HG03378 (cell line): ENCODE measurements around the gene BCL2.

Source experiments
- ATAC-seq: cut with Tn5 transposase; IDR thresholded peaks from one replicate; pipeline ENCODE4 v1.9.1; 2021; ENCODE audit warnings: mild to moderate bottlenecking, moderate library complexity; ENCODE audit not compliant: unreplicated experiment

Gene BCL2

DNA sequence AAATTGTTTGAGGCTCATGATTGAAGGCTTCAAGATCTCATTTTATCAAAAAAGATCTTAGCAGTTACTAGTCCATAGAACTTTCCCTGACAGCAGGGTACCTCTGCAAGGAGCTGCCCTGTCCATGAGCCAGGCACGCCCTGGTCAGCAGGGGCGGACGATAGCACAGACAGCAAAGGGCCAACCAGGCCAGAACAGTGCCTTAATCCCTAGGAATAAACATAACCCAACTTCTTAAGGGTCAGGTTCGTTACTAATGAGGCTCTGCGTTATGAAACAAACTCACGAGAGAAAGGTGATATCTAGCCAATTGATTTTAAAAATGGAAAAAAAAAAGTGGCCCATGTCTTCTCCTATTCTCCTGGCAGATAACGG lies 59.2 kb downstream of the BCL2 start:
- no peak for ATAC-seq

DNA sequence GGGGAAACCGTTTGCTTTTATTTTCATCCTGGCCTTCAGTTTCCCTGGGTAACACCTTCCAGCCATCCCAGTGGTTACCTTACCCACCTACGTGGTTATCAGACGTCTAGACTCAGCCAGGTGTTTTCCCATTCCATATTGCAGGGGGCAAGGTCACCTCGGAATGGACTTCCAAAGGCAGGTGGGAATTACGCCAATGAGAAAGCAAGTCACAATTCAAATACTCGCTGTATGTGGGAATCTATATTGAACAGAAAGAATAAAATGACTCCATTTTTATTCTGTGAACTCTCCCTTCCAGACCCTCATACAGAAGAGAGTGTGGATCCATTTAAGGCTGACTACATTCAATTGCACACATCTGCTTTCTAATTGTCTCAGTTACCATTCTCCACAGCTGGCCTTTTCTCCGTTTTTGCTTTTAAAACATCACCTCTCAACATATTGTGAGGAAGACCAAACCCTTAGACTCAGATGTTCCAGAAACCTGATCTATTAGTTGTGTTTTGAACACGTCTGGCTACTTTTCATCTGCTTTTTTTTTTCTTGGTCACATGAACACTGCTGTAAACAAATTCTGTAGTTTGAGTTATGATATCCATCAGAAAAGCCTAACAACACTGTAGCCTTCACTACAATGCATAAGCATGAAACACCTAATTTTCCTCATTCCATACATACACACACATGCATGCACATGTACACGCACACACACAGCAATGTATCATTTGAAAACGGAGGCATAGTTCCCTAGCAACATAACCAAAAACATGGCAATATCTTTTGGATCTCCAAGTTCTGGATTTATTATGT lies 59.8 kb downstream of the BCL2 start:
- ATAC-seq: no peak

DNA sequence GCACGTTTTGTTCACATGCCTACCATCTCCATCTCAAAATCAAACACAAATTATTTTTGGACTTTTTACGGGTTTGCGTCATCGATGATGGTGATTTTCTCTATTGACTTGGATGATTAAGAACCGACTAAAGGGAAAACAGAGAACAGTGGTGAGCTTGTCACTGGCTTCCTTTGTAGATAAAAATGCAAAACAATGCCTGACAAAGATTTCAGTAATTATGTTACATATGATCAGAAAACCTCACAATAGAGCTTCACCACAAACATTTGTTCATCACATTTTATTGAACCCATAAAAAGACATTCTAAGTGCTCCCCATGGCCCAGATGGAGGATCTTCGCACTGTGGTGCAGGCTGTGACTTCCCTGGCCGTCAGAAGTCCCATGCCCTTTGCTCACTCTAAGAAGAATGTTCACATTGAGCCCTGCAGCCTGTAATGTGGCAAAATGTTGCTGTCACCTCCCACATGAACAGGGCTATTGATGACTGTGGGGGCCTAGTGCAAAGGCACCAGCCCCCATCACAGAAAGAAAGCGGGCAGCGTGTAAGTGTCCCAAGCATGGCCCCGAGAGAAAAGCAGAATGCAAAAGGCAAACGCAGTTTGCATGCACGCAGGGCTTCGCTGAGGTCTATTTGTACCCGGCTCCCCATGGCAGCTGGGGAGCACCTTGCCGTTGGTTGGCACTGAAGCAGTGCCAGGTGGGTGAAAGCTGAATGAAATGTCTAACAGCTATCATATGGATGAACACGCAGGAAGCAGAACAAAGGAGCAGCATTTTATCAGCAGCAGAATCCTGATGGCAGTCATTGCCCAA lies 60.6 kb downstream of the BCL2 start:
- no peak for ATAC-seq

DNA sequence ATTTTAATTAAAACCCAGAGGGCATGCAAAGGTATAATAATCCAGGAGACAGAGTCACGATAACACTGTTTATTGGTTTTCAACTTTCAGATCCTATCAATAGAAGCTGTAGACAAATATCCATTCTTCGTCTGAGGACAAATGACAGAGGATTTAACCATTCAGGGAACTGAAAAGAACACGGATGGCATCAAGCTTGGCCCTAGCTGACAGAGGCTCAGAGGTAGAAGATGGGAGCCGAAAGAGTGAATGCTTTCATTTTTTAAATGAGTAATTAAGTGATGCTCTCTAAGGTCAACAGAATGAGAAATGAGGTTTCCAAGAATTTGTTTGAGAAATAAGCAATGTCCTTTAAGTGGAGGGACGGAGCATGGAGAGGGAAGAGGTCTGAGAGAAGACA lies 62.1 kb downstream of the BCL2 start:
- no peak for ATAC-seq

GRCh38 chr18:63255435-63255834 lies 64.1 kb downstream of the BCL2 start:
- ATAC-seq: peak; percentile 80

- ATAC-seq: peak; percentile 18
These were observed 64.7 kb downstream of the BCL2 start for GRCh38 chr18:63254716-63255399.

GRCh38 chr18:63253428-63254372 lies 65.9 kb downstream of the BCL2 start:
- ATAC-seq: no peak

DNA sequence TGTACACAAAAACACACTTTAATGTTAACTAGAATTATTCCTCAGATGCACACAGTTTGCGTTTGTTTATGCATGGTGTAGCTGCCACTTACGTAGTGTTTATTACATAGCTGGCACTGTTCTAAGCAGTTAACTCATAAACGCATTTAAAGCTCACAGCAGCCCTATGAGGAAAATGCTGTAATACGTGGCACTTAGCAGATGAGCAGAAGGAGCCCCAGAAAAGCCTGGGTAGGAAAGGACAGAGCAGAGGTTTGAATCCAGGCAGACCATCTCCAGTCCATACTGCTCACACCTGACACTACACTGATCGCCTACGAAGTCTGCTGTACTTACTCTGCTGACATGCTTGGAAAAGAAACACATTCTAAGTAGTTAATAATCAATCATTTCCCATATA lies 66.6 kb downstream of the BCL2 start:
- ATAC-seq: no peak

- no peak for ATAC-seq
These were observed 69.8 kb downstream of the BCL2 start for GRCh38 chr18:63249771-63250170.

- no peak for ATAC-seq
These were observed 71.6 kb downstream of the BCL2 start for GRCh38 chr18:63247926-63248325.

DNA sequence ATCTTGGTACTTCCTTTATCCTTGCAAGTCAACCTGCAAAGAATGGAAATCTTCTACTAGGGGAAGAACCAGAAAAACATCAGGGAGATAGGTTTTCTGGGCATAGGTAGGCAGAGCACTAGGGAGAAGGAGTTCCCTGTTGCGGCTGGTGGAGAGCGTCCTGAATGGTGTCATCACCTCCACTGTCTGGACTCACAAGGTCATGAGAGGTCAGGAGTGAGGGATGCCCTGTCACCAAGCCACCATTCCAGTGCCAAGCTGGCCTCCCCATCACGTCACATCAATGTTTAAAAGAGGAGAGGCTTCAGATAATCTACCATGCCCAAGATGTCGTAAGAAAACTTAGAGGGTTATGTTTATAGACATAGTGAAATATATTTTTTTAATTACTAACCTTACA lies 72.1 kb downstream of the BCL2 start:
- no peak for ATAC-seq

GRCh38 chr18:63245600-63245999 lies 74.0 kb downstream of the BCL2 start:
- ATAC-seq: no peak

- ATAC-seq: no peak
These were observed 75.0 kb downstream of the BCL2 start for GRCh38 chr18:63244607-63245006.

GRCh38 chr18:63241760-63242159 lies 77.8 kb downstream of the BCL2 start:
- ATAC-seq: no peak

GRCh38 chr18:63241317-63241712 lies 78.3 kb downstream of the BCL2 start:
- ATAC-seq: no peak

DNA sequence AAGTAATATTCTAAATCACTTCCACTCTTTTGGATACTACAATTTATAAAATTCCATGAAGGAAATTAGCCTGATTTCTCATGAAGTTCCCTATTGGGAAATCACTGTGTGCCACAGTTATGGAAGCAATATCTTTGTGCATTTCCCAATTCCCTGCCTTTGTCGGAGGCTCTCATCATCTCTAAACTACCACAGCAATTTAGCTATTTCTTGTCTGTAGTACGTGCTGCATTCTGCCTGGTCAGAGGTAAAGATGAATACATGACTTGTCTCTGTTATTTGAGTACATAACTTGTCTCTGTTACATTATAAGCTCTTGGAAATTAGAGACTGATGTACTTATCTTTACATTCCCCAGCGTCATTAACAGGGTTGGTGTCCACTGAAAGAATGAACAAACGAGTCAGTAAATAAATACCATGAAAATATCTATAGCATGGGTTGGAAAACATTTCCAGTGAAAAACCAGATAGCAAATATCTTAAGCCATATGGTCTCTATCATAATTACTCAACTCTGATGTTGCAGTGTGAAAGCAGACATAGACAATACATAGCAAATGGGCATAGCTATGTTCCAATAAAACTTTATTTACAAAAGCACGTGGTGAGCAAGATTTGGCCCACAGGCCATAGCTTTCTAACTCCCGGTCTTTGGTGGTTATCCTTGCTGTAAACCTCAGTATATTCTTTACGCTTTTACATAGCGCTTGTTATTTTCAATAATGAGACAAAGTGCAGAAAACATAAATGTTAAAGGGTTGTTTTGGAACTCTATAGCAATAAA lies 78.8 kb downstream of the BCL2 start:
- ATAC-seq: no peak

DNA sequence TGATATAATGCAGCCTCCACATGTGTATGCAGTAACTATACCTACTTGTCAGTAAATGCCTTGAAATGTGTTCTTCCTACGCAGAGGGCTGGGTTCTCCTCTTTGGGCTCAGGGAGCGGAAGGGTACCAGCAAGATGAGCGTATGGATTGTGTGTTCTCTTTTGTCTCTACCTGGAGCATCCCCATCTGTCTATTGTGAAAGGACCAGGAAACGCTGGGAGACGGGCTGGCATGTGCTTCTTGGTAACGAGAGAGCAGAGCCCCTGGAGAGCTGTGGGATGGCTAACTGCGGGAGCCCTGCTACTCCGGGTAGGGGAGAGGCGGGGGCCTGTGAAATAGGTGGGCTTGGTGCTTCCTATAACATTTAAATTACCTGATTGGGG lies 80.9 kb downstream of the BCL2 start:
- ATAC-seq: no peak

- ATAC-seq: no peak
These were observed 81.5 kb downstream of the BCL2 start for GRCh38 chr18:63237881-63238692.
